HK-2 (cell line): ENCODE data around the gene CTAGE1.
"Not testable (repeated sequence)": the region's sequence is repeated elsewhere in the genome, so short reads cannot be mapped to it uniquely, and the experiment has no call there.

Experiments
- DNase-seq: peaks from one replicate; pipeline ENCODE4 v3.0.0-alpha.2; 2018; ENCODE audit not compliant: unreplicated experiment

CTAGE1 gene, protein sequence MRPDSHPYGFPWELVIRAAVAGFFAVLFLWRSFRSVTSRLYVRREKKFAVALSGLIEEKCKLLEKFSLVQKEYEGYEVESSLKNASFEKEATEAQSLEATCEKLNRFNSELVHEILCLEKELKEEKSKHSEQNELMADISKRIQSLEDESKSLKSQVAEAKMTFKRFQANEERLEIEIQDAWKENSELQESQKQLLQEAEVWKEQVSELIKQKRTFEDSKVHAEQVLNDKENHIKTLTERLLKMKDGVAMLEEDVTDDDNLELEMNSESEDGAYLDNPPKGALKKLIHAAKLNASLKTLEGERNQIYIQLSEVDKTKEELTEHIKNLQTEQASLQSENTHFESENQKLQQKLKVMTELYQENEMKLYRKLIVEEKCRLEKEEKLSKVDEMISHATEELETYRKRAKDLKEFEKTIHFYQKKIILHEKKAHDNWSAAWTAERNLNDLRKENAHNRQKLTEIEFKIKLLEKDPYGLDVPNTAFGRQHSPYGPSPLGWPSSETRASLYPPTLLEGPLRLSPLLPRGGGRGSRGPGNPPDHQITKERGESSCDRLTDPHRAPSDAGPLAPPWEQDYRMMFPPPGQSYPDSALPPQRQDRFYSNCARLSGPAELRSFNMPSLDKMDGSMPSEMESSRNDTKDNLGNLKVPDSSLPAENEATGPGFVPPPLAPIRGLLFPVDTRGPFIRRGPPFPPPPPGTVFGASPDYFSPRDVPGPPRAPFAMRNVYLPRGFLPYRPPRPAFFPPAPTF

DNA sequence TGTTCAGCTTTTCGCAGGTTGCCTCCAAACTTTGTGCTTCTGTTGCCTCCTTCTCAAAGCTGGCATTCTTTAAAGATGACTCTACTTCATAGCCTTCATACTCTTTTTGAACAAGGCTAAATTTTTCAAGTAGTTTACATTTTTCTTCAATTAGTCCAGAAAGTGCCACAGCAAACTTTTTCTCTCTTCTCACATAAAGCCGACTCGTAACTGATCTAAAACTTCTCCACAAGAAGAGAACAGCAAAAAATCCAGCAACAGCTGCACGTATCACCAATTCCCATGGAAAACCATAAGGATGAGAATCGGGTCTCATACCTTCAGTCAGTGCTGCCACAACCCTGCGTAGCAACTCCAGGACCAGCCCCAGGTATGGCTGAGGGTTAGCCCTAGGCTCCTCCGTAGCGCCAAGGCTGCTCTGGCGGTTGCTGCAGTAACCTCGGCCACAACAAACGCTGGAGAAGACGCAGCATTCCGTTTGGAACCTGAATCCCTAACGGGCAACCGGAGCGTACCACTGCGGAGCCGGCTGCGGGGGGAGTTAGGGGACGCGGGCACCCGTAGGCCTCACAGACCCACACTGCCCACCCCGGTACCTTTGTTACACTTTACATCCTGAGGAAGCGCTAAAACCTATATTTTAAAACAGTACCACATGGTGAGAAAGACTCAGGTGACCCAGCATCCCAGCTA, at the start of gene CTAGE1:
TSS of gene CTAGE1 (minus strand) at position 420 of the 693 bp plus-strand sequence. CDS start at position 316, 104 bp downstream.
- no peak for DNase-seq

- DNase-seq: peak; percentile 25
Observed at GRCh38 chr18:22466608-22467395, 49.1 kb upstream of the CTAGE1 start.

GRCh38 chr18:22465859-22466457, 48.2 kb upstream of the CTAGE1 start:
- DNase-seq: peak; percentile 24

DNA sequence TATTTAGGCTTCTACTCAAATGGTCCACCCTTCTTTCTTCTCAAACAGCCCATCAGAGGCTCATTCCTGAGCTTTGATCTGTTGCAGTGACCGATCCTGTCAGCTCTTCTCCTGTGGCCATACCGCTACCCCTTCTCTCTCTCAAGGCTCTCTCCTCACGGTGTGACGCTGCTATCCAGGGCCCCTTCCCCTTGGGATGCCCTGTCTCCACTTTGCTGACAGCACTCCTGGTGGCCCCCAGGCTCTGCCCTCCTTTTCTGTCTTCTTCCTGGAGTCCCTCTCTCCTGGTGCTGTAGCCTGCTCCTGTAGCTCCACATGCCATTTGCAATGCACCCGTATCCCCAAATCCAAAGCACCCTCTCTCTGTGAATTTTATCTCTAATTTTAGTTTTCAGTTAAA, 45.4 kb upstream of the CTAGE1 start:
- DNase-seq: no peak

GRCh38 chr18:22459491-22459890, 41.8 kb upstream of the CTAGE1 start:
- DNase-seq: no peak

DNA sequence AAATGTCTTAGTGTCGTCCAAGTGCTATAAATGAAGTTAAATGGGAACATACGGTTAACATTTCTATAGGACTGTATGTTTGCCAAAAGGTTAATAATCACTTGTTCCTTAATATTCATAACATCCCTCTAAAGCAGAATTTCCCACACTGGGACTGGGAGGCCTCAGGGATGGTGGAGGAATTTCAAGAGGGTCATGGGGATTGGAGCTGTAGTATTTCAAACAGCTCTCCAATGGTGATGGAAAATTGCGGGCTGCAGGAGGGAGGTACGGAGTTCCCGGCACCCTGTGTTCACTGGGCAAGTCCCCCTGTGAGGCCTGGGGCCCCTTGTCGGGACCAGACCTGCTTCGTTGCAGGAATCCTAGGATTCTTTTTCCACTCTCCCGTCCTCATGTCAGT, 39.8 kb upstream of the CTAGE1 start:
- no peak for DNase-seq

DNA sequence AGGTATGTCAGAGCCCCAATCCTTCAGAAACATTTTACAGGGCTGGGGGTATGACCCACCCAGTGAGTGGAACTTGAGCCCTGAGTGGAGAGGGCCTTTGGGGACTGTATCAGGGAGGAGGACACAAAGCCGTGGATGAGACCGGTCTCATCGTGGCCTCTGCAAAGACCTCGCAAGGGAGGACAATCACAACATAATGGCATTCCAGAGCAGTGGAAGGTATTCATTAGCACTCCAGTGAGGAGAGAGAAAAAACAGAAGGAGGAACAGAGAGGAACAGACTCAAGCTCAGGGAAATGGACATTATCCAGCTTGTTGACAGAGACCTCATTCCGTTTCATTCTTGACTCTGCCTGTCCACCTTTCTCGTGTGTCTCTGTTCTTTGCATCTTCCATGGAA, 38.8 kb upstream of the CTAGE1 start:
- DNase-seq: no peak

- DNase-seq: no peak
Observed at GRCh38 chr18:22456116-22456480, 38.4 kb upstream of the CTAGE1 start.

GRCh38 chr18:22455425-22456115, 37.9 kb upstream of the CTAGE1 start:
- no peak for DNase-seq

- no peak for DNase-seq
Observed at GRCh38 chr18:22453315-22453714, 35.6 kb upstream of the CTAGE1 start.

- DNase-seq: no peak
Observed at GRCh38 chr18:22452226-22452668, 34.5 kb upstream of the CTAGE1 start.

DNA sequence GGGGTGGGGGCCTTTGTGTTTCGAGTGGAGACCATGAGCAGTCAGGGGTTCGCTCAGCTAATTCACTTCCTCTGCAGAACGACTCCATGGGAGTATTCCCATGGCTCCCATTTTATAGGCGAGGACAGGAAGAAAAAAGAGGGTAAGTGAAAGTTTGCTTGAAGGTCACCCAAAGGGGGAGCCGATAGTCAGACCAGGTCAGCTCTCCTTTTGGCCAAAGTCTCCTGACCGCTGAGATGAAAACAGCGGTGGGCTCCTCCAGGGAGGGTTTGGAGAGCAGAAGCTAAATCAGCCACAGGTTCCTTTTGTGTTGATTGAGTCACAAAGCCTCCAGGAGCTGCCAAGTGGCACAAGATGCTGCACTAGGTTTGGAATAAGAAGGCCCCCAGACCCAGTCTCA, 34.1 kb upstream of the CTAGE1 start:
- no peak for DNase-seq

DNA sequence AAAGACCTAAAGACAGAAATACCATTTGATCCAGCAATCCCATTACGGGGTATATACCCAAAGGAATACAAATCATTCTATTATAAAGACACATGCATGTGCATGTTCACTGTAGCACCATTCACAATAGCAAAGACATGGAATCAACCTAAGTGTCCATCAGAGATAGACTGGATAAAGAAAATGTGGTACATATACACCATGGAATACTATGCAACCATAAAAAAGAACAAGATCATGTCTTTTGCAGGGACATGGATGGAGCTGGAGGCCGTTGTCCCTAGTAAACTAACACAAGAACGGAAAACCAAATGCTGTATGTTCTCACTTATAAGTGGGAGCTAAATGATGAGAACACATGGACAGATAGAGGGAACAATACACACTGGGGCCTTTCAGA, 33.1 kb upstream of the CTAGE1 start:
- DNase-seq: not testable (repeated sequence)

DNA sequence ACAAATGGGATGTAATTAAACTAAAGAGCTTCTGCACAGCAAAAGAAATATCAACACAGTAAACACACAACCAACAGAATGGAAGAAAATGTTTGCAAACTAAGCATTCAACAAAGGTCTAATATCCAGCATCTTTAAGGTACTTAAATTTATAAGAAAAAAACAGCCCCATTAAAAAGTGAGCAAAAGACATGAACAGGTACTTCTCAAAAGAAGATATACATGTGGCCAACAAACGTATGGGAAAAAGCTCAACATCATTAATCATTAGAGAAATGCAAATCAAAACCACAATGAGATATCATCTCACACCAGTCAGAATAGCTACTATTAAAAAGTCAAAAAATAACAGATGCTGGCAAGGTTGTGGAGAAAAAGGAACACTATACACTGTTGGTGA, 32.6 kb upstream of the CTAGE1 start:
- not testable (repeated sequence) for DNase-seq

DNA sequence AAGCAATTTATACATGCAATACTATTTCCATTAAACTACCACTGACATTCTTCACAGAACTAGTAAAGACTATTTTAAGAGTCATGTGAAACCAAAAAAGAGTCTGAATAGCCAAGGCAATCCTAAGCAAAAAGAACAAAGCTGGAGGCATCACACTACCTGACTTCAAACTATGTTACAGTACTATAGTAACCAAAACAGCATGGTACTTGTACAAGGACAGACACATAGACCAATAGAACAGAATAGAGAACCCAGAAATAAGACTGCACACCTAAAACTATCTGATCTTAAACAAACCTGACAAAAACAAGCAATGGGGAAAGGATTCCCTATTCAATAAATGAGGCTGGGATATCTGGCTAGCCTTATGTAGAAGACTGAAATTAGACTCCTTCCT, 32.0 kb upstream of the CTAGE1 start:
- not testable (repeated sequence) for DNase-seq

- no peak for DNase-seq
Observed at GRCh38 chr18:22448238-22448637, 30.5 kb upstream of the CTAGE1 start.

GRCh38 chr18:22447792-22448191, 30.1 kb upstream of the CTAGE1 start:
- DNase-seq: no peak

GRCh38 chr18:22446911-22447310, 29.2 kb upstream of the CTAGE1 start:
- no peak for DNase-seq

GRCh38 chr18:22446325-22446724, 28.6 kb upstream of the CTAGE1 start:
- no peak for DNase-seq

- DNase-seq: no peak
Observed at GRCh38 chr18:22441638-22442037, 23.9 kb upstream of the CTAGE1 start.

GRCh38 chr18:22439447-22439846, 21.7 kb upstream of the CTAGE1 start:
- DNase-seq: no peak
